ENCODE data around the gene ETS1. TPM values are rescaled to one million over a fixed set of nuclear protein-coding genes. Genes with fewer than 3 reads are reported as not detected.

The ETS1 gene
- total RNA-seq, 1 donor from 2014 or later = 39.4 TPM

- peak; percentile 8 for DNase-seq (ENCODE audit: low spot score)
Measured at GRCh38 chr11:128619540-128620308, 32.4 kb upstream of the ETS1 start.

DNA sequence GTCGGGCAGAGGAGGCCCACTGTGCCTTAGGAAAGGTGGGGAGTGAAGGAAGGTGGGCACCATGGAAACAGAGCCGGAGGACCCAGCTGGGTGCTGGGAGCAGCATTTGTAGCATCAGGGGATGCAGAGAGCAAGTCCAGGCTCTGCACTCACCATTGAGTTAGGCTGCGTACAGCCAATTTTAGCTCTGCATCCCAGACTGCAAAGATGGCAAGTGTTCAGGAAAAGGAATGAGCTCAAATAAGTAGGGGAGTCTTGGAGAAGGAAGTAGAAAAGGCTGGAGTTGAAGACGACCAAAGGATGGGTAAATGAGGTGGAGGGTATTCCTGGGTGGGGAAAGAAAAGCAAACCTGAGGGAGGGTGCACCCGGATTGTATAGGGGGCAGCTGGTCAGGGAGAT, 31.6 kb upstream of the ETS1 start:
- DNase-seq (ENCODE audit: low spot score) = no peak

GRCh38 chr11:128618603-128619002, 31.2 kb upstream of the ETS1 start:
- peak; percentile 8 for DNase-seq (ENCODE audit: low spot score)

- peak; percentile 25 for DNase-seq (ENCODE audit: low spot score)
Measured at GRCh38 chr11:128616161-128616560, 28.8 kb upstream of the ETS1 start.

GRCh38 chr11:128615612-128616011, 28.3 kb upstream of the ETS1 start:
- no peak for DNase-seq (ENCODE audit: low spot score)

- DNase-seq (ENCODE audit: low spot score) = no peak
Measured at GRCh38 chr11:128615076-128615475, 27.7 kb upstream of the ETS1 start.

DNA sequence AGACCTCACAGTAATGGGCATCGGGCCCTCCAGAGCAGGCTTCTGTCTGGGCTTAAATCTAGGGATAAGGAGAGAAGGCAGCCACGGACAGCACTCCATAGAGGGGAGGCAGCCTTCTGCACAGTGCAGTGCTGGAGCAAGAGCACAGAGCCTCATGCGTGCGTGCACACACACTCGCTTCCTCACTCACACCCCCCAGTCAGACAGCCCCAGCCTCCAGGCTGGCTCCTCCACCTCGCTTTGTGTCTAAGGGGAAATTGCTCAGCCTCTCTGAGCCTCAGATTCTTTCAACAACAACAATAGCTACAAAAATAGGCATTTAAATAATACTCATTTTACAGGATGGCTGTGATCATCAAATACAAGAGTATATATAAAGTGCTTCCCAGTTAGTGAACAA, 26.7 kb upstream of the ETS1 start:
- no peak for DNase-seq (ENCODE audit: low spot score)

- DNase-seq (ENCODE audit: low spot score) = no peak
Measured at GRCh38 chr11:128613300-128613995, 26.1 kb upstream of the ETS1 start.

- peak; percentile 12 for DNase-seq (ENCODE audit: low spot score)
Measured at GRCh38 chr11:128610721-128611617, 23.6 kb upstream of the ETS1 start.

- DNase-seq (ENCODE audit: low spot score) = no peak
Measured at GRCh38 chr11:128609785-128610184, 22.4 kb upstream of the ETS1 start.

DNA sequence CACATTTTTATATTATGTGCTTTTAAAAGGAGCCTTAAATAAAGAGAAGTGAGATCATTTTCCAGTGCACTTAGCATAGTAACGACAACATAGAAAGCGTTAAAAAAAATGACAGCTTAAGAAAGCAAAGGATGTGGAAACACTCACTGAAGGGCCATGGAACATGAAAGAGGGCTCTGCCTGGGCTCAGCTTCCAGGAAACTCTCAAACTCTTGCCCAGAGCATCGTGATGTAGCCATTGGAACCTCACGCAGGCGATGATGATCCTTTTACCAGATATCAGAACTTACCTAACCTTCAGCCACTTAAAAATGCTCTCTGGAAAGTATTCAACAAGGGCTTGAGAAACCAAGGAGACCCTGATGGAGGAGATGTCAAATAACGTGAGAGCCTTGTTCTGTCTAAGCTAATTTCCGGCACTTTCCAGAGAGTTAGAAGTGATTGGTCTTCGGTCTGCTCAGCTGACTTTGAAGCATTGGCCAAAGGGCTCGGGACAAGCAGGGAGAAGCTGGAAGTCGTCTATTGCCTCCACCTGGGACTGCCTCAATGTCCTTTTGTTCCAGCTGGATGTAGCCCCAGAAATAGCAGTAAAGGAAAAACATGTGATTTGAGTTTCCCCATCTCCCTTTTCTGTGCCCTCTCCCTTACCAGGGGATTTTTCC, 21.5 kb upstream of the ETS1 start:
- no peak for DNase-seq (ENCODE audit: low spot score)

DNA sequence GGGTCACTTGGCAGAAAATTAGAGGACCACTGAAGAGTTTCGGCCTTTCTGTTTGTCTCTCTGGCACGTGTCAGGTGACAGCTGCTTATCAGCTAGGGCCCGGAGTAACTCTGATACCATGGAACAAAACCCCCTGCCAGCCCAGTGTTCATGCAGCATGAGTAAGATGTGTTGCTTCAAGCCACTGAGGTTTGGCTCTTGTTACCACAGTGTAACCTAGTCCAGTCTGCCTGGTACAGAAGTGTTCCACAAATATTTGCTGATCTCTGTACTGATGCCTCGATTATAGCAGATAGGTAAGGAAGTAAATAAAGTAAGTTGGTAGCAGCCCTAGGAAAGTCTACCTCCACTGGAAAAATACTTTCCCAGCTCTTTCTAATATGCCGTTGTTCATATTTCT, 20.5 kb upstream of the ETS1 start:
- DNase-seq (ENCODE audit: low spot score) = no peak

- no peak for DNase-seq (ENCODE audit: low spot score)
Measured at GRCh38 chr11:128604723-128605122, 17.4 kb upstream of the ETS1 start.

- no peak for DNase-seq (ENCODE audit: low spot score)
Measured at GRCh38 chr11:128603752-128604414, 16.5 kb upstream of the ETS1 start.

- DNase-seq (ENCODE audit: low spot score) = no peak
Measured at GRCh38 chr11:128603003-128603696, 15.8 kb upstream of the ETS1 start.

DNA sequence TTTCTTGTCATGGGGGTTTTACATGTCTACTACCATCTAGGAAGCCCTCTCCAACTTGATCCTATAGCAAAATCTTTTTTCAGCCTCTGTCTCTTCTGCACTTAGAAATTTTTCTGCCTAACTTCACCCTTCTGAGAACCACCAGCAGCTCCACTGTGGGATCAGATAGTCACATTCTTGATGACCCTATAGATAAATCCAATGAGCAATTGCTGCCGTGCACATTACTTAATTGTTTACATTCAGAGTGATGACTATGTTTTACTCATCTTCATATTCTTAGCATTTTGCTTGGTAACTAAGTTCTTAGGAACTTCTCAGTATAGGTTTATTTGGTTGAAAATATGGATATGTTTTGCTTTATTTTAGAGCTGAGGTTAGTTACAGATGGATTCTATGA, 12.4 kb upstream of the ETS1 start:
- DNase-seq (ENCODE audit: low spot score) = no peak

GRCh38 chr11:128598506-128599150, 11.3 kb upstream of the ETS1 start:
- no peak for DNase-seq (ENCODE audit: low spot score)

DNA sequence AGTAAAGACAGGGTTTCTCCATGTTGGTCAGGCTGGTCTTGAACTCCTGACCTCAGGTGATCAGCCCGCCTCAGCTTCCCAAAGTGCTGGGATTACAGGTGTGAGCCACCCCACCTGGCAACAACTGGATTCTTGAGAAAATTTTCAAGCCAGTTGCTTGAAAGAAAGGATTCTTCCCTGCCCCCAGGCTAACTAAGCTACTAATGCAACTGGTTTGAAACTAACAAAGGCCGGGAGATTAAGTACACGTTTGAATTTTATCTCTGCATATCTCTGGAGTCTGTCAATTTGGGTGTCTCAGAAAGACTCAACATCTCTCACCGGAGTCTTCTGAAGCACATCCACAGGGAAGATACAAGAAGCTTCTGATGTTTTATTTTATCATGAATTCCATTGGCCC, 10.7 kb upstream of the ETS1 start:
- DNase-seq (ENCODE audit: low spot score) = no peak

DNA sequence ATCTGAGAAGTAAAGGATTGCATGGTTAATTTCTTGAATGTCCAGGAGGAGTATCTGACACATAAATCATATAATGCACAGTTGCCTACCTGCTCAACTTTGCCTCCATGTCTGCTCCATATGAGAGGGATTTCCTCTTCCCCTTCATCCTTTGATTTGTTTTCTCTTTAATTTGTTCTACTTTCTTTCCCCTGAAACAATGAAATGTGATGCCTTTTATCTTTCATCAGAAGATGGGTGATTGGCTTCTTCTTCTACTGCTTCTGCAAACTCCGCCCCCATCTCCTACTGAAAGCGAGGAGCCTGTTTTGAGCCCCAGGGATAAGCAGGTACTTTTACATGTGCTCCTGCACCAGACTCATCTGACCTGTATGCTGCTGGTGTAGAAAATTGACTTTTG, 9.9 kb upstream of the ETS1 start:
- no peak for DNase-seq (ENCODE audit: low spot score)

GRCh38 chr11:128596250-128596649, 8.9 kb upstream of the ETS1 start:
- no peak for DNase-seq (ENCODE audit: low spot score)

Data from mucosa of gallbladder (tissue), 1 donor.